Heart right ventricle (tissue), 16 donors: Measurements from ENCODE around the gene THY1. TPM values are rescaled to one million over a fixed set of nuclear protein-coding genes. Genes with fewer than 3 reads are reported as not detected.

Experiments
- ATAC-seq, 8 donors: fragments of 200-7000 bp; cut with Tn5 transposase; one replicate each; pipeline ENCODE4 v1.9.1; 2020; ENCODE audit warnings: mild to moderate bottlenecking in 8 of 8, moderate library complexity in 8 of 8, moderate number of reproducible peaks in 1 of 8
- DNase-seq, 2 donors: peaks; one replicate each; pipeline ENCODE4 v3.0.0-alpha.2; 2020
- H3K27ac ChIP-seq, 10 donors: fragments of 200-600 bp; sonication (generic) in 2 of 10; one replicate each; pipeline versions ENCODE4 v1.5.0 to v1.8.0; 2020 to 2022; ENCODE audit warnings: mild to moderate bottlenecking in 3 of 10
- H3K27me3 ChIP-seq, 7 donors: fragments of 200-600 bp; one replicate each; pipeline ENCODE4 v1.8.0; 2021 to 2022; ENCODE audit warnings: mild to moderate bottlenecking in 2 of 7
- H3K36me3 ChIP-seq, 9 donors: fragments of 200-600 bp; sonication (generic) in 1 of 9; one replicate each; pipeline versions ENCODE4 v1.5.0 to v1.8.0; 2020 to 2022; ENCODE audit warnings: mild to moderate bottlenecking in 2 of 9
- H3K4me1 ChIP-seq, 9 donors: fragments of 200-600 bp; sonication (generic) in 1 of 9; one replicate each; pipeline versions ENCODE4 v1.5.0 to v1.8.0; 2020 to 2022; ENCODE audit warnings: mild to moderate bottlenecking in 4 of 9
- H3K4me3 ChIP-seq, 10 donors: fragments of 200-600 bp; sonication (generic) in 2 of 10; one replicate each; pipeline versions ENCODE4 v1.5.0 to v1.8.0; 2020 to 2022; ENCODE audit warnings: mild to moderate bottlenecking in 7 of 10, moderate library complexity in 2 of 10
- H3K9me3 ChIP-seq, 11 donors: fragments of 200-600 bp in 10 of 11; sonication (generic) in 2 of 11; one replicate each; pipeline versions ENCODE4 v1.5.0 to v1.8.0; 2013 to 2022; ENCODE audit warnings: mild to moderate bottlenecking in 2 of 11, control low read depth in 1 of 11, moderate library complexity in 1 of 11
- CTCF ChIP-seq, 9 donors: fragments of 200-600 bp; sonication (generic) in 2 of 9; IDR thresholded peaks; one replicate each; pipeline versions ENCODE4 v1.5.0 to v1.8.0; 2021 to 2022; ENCODE audit warnings: antibody characterized with exemption in 9 of 9, mild to moderate bottlenecking in 5 of 9, moderate library complexity in 1 of 9
- WGBS, 2 donors: extraction: QIAGEN DNeasy Blood & Tissue Kit; methylation state at CpG; one replicate each; pipeline ENCODE4 v1.1.7; 2013; ENCODE audit warnings: inconsistent platforms in 1 of 2; 5-methylcytosine and 5-hydroxymethylcytosine counted together
- intact Hi-C, 10 donors: fragments of 100-400 bp; cut with DNase I; formaldehyde crosslinking; loops; one replicate each; pipeline versions ENCODE4 v1.11.1 to v1.14.2; 2022
- polyA plus RNA-seq, 2 donors: library from polyadenylated mRNA; stranded (reverse); fragments of 200-250 nt; gene quantifications; one replicate each; pipeline ENCODE4 v1.2.3, GENCODE V29; 2013
- total RNA-seq, 10 donors: library from RNA; stranded (reverse); fragmentation: NEBNext Ultra II Directional in 3 of 10; extraction: Animal tissue kit (Norgen Biotek cat#: 25700) in 3 of 10; gene quantifications; one replicate each; pipeline versions ENCODE4 v1.2.1 to v1.2.4, GENCODE V29; 2021 to 2023
- donor health status: Arrhythmogenic right ventricular cardiomyopathy.
- donor health status: ischemic (EF 13 %, LVEDD 7.1; RV severe dilation, severe dysfunction).
- donor health status: healthy with polysubstance abuse.
- donor health status: DM: no; HTN: yes; CAD: no.
- donor health status: DM: no; HTN: no; CAD: no.
- donor health status: ischemic (EF 25% LVEDD 6.9; RV normal size, moderate dysfunction).
- donor health status: ischemic (EF 25% LVEDD 5.7; RV mildly dilated, moderate dysfunction).
- donor health status: healthy.
- donor health status: DM: yes; HTN: yes; CAD: no.
- donor health status: Ischemic cardiomyopathy.
- donor health status: ischemic (EF 35%, LVEDD 5.7; RV mildly dilated, moderate dysfunction).
- donor health status: nonischemic (EF 11% LVEDD 7.7; RV severe dilation, severe dysfunction).
- donor health status: DM: yes; HTN: yes; CAD: no.
- donor health status: PGD.
- donor health status: ischemic (EF 29% LVEDD 5.4; RV normal size, mild dysfunction).
- donor health status: nonischemic (EF 23%, LVEDD 6.1; RV moderate dilation, normal function).

THY1 gene
- total and polyA plus RNA-seq, 12 donors: 0.61 to 26.6 (median 5.0) TPM

- Histone ChIP-seq H3K36me3 (no peaks in the 10 kb centered on the region), H3K27me3 (no peaks in the 10 kb centered on the region), H3K4me1 (no peaks in the 10 kb centered on the region), H3K9me3 (peaks cover 0 to 38% (median 20%) of the 10 kb centered on the region in 11 donors), H3K4me3 (no peak overlapping the region), H3K27ac (no peak overlapping the region)
- TF ChIP-seq CTCF (IDR thresholded peaks at IDR 0.05): no peak
- ATAC-seq: no peak
- DNase-seq: no peak
- intact Hi-C loops: no loop called here
- WGBS, 2 donors: 76 to 82% methylated on average over 5 of the region's 5 CpGs
Measured at GRCh38 chr11:119403021-119403420, 20.0 kb downstream of the THY1 start.

- Histone ChIP-seq H3K36me3 (no peaks in the 10 kb centered on the region), H3K27me3 (no peaks in the 10 kb centered on the region), H3K9me3 (peaks cover 0 to 43% (median 22%) of the 10 kb centered on the region in 11 donors), H3K4me3 (no peak overlapping the region), H3K4me1 (no peaks in the 10 kb centered on the region), H3K27ac (no peak overlapping the region)
- ATAC-seq (no peak), DNase-seq (no peak)
- intact Hi-C loops: no loop called here
- 88% methylated on average over 8 of the region's 8 CpGs for WGBS, 2 donors
- TF ChIP-seq CTCF (IDR thresholded peaks at IDR 0.05): no peak
Measured at GRCh38 chr11:119402470-119402869, 20.5 kb downstream of the THY1 start.

GRCh38 chr11:119400860-119401259 lies 22.1 kb downstream of the THY1 start:
- Histone ChIP-seq H3K4me3 (no peak overlapping the region), H3K9me3 (peaks cover 0 to 46% (median 22%) of the 10 kb centered on the region in 11 donors), H3K27me3 (peaks cover 0 to 4% (median 0%) of the 10 kb centered on the region in 7 donors), H3K27ac (no peak overlapping the region), H3K4me1 (no peaks in the 10 kb centered on the region), H3K36me3 (no peaks in the 10 kb centered on the region)
- DNase-seq (no peak), ATAC-seq (no peak)
- intact Hi-C loops: no loop called here
- no peak for TF ChIP-seq CTCF (IDR thresholded peaks at IDR 0.05)

- DNase-seq (no peak), ATAC-seq (no peak)
- TF ChIP-seq CTCF (IDR thresholded peaks at IDR 0.05): no peak
- H3K27ac ChIP-seq: no peak overlapping the region
- peaks cover 0 to 12% (median 0%) of the 10 kb centered on the region in 7 donors for H3K27me3 ChIP-seq
- no peak overlapping the region for H3K4me3 ChIP-seq
- intact Hi-C loops: no loop called here
- H3K4me1 ChIP-seq: no peaks in the 10 kb centered on the region
- H3K36me3 ChIP-seq: no peaks in the 10 kb centered on the region
- peaks cover 0 to 46% (median 22%) of the 10 kb centered on the region in 11 donors for H3K9me3 ChIP-seq
Measured at GRCh38 chr11:119397740-119398139, 25.2 kb downstream of the THY1 start.
